ENCODE measurements around the gene PDE4C. TPM values are rescaled to one million over a fixed set of nuclear protein-coding genes. Genes with fewer than 3 reads are reported as not detected.

PDE4C gene
- total RNA-seq, 1 donor from 2014 or later, result 1.6 TPM

DNA sequence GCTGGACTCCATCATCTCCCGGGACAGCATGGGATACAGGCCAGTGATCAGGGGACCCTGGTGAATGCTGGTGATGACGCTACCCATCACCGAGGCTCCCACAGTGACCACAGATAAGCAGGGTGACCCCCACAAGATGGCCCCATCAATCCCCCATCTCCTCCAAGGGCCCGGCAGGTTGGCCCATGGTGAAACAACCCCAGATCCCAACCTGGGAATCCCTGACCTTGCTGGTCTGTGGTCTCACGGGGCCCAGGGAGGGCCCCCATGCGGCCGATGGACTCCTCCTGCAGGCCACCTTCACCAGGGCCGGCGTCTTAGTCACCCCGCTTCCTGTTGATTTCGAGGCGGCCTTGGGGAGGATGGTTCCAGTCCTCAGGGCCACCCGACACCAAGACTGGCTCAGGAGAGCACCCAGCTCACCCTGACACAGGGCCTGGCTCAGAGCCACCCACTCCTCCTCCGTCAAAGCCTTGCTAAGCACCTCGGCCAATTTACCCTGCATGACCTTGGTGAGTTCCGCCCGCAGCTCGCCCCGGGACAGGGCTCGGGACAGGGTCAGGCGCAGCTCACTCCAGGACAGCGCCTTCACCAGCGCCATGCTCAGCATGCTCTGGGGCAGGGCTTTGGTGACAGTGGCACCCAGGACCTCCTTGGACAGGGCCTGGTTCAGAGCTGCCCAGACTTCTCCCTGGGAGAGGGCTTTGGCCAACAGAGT is 38.1 kb upstream of the PDE4C start:
- Mint-ChIP-seq H3K4me1 (ENCODE audit: low read depth) (no peaks in the 10 kb centered on the region), H3K9me3 (ENCODE audit: low read depth) (no peaks in the 10 kb centered on the region)
- TF ChIP-seq, protein P1, sequence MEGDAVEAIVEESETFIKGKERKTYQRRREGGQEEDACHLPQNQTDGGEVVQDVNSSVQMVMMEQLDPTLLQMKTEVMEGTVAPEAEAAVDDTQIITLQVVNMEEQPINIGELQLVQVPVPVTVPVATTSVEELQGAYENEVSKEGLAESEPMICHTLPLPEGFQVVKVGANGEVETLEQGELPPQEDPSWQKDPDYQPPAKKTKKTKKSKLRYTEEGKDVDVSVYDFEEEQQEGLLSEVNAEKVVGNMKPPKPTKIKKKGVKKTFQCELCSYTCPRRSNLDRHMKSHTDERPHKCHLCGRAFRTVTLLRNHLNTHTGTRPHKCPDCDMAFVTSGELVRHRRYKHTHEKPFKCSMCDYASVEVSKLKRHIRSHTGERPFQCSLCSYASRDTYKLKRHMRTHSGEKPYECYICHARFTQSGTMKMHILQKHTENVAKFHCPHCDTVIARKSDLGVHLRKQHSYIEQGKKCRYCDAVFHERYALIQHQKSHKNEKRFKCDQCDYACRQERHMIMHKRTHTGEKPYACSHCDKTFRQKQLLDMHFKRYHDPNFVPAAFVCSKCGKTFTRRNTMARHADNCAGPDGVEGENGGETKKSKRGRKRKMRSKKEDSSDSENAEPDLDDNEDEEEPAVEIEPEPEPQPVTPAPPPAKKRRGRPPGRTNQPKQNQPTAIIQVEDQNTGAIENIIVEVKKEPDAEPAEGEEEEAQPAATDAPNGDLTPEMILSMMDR (IDR thresholded peaks at IDR 0.05; ENCODE audit: unreplicated experiment), result no peak

DNA sequence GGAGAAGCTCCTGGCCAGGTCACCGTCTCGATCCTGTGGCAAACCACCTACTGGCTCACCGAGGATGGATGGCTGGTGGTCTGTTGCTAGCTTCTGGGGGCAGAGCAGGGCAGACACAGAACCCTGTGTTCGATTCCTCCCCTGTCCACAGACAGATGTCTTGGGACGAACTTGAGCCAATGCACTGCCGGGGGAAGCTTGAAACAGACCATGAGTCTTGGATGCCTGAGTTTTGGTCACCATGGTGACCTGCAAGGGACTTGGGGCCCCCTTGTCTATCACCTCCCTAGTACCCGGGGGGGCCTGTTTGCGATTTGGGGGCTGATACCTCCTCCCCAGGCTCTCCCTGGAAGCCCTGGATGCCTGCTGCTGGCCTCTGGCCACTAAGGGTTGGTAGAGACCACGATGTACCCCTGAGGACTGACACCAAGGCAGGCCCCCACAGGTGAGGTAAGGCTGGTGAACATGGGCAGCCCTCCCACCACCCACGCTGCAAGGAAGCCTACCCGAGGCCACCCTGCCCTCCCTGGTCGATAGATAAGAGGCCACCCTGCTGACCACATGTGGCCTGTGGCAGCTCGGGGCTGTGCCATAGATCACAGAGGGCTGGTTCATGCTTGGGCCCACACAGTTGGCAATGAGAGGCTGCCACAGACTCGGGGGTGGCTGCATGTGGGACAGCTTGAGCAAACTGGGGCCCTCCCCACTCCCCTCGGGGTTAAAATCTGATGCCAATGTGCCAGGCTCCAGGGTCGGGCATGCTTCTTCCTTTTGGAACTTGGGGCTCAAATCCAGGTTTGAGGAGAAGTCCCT is 37.3 kb upstream of the PDE4C start:
- TF ChIP-seq, protein P1 (IDR thresholded peaks at IDR 0.05; ENCODE audit: unreplicated experiment), result no peak
- no peaks in the 10 kb centered on the region for H3K9me3 Mint-ChIP-seq (ENCODE audit: low read depth)
- DNase-seq (ENCODE audit: low spot score, unreplicated experiment), result no peak
- H3K27me3 Mint-ChIP-seq, result no peaks in the 10 kb centered on the region
- peaks cover 14% of the 10 kb centered on the region for H3K36me3 Mint-ChIP-seq (ENCODE audit: insufficient read depth)
- no peaks in the 10 kb centered on the region for H3K4me1 Mint-ChIP-seq (ENCODE audit: low read depth)
- no peak overlapping the region for H3K27ac Mint-ChIP-seq
- H3K4me3 Mint-ChIP-seq (ENCODE audit: low read depth), result no peak overlapping the region

More for the DNA sequence above, 38.1 kb upstream of the PDE4C start:
- Mint-ChIP-seq H3K27me3 (no peaks in the 10 kb centered on the region), H3K36me3 (ENCODE audit: insufficient read depth) (peaks cover 14% of the 10 kb centered on the region), H3K4me3 (ENCODE audit: low read depth) (no peak overlapping the region), H3K27ac (no peak overlapping the region)
- no peak for DNase-seq (ENCODE audit: low spot score, unreplicated experiment)

DNA sequence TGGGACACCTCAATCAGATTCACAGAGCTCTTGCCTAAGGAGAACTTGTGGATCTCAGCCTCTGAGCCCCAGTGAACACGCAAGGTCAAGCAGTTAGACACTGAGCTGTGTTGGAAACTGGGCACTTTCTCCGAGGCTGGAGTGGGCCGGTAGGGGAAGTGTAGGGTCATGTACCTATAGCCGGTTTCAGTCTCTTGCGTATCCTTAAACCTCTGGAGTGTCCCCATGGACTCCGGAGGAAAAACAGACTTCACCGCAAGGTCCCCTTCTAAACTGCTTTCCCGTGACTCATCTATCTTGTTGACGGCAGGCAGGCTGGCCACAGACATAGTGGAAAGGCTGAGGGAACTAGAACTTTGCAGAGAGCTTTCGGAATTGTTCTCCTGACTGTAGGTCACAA is 36.7 kb upstream of the PDE4C start:
- no peak for DNase-seq (ENCODE audit: low spot score, unreplicated experiment)
- H3K36me3 Mint-ChIP-seq (ENCODE audit: insufficient read depth), result peaks cover 9% of the 10 kb centered on the region
- TF ChIP-seq, protein P1 (IDR thresholded peaks at IDR 0.05; ENCODE audit: unreplicated experiment), result no peak
- H3K4me3 Mint-ChIP-seq (ENCODE audit: low read depth), result no peak overlapping the region
- H3K9me3 Mint-ChIP-seq (ENCODE audit: low read depth), result no peaks in the 10 kb centered on the region
- H3K27me3 Mint-ChIP-seq, result no peaks in the 10 kb centered on the region
- H3K4me1 Mint-ChIP-seq (ENCODE audit: low read depth), result no peaks in the 10 kb centered on the region
- no peak overlapping the region for H3K27ac Mint-ChIP-seq

DNA sequence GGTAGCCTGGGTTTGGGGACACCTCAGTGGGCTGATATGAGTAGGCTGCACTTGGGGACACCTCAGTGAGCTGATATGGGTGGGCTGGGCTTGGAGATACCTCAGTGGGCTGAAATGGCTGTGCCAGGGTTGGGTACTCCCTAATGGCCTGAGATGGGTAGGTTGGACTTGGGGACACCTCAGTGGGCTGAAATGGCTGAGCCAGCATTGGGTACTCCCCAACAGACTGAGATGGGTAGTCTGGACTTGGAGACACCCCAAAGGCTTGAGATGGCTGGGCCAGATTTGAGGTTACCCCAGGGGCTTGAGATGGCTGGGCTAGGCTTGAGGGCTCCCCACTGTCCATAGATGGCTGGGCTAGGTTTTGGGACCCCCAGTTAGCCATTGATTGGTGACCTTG is 35.9 kb upstream of the PDE4C start:
- Mint-ChIP-seq H3K36me3 (ENCODE audit: insufficient read depth) (peaks cover 8% of the 10 kb centered on the region), H3K4me3 (ENCODE audit: low read depth) (no peak overlapping the region), H3K9me3 (ENCODE audit: low read depth) (no peaks in the 10 kb centered on the region), H3K27ac (no peak overlapping the region), H3K4me1 (ENCODE audit: low read depth) (no peaks in the 10 kb centered on the region), H3K27me3 (no peaks in the 10 kb centered on the region)
- no peak for DNase-seq (ENCODE audit: low spot score, unreplicated experiment)
- TF ChIP-seq, protein P1 (IDR thresholded peaks at IDR 0.05; ENCODE audit: unreplicated experiment), result no peak

DNA sequence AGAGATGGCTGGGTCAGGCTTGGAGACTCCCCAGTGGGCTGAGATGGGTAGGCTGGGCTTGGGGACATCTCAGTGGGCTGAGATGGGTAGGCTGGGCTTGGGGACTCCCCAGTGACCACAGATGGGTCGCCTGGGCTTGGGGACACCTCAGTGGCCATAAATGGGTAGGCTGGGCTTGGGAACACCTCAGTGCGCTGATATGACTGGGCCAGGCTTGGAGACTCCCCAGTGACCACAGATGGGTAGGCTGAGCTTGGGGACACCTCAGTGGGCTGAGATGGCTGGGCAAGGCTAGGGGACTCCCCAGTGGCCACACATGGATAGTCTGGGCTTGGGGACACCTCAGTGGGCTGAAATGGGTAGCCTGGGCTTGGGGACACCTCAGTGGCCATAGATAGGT is 35.2 kb upstream of the PDE4C start:
- Mint-ChIP-seq H3K36me3 (ENCODE audit: insufficient read depth) (peaks cover 8% of the 10 kb centered on the region), H3K27ac (no peak overlapping the region), H3K4me3 (ENCODE audit: low read depth) (no peak overlapping the region), H3K4me1 (ENCODE audit: low read depth) (no peaks in the 10 kb centered on the region), H3K9me3 (ENCODE audit: low read depth) (no peaks in the 10 kb centered on the region), H3K27me3 (no peaks in the 10 kb centered on the region)
- TF ChIP-seq, protein P1 (IDR thresholded peaks at IDR 0.05; ENCODE audit: unreplicated experiment), result no peak
- no peak for DNase-seq (ENCODE audit: low spot score, unreplicated experiment)
